Liver (tissue), 9 donors: ENCODE data around the gene BRAF. TPM values are rescaled to one million over a fixed set of nuclear protein-coding genes. Genes with fewer than 3 reads are reported as not detected.
"Not testable (repeated sequence)": the region's sequence is repeated elsewhere in the genome, so short reads cannot be mapped to it uniquely, and the experiment has no call there.

Experiments
- DNase-seq: peaks from one replicate; pipeline ENCODE4 v3.0.0-alpha.2; 2017; ENCODE audit warnings: low spot score
- H3K27ac ChIP-seq, 2 donors: one replicate each; pipeline ENCODE4 v1.7.0; 2013; ENCODE audit warnings: inconsistent platforms in 2 of 2, low read length in 2 of 2, control low read depth in 1 of 2, low read depth in 1 of 2, mild to moderate bottlenecking in 1 of 2
- H3K27me3 ChIP-seq, 4 donors: one replicate each; pipeline versions ENCODE4 v1.6.1 to v1.7.0; 2013; ENCODE audit warnings: low read length in 3 of 4, inconsistent platforms in 1 of 4, mild to moderate bottlenecking in 1 of 4, moderate library complexity in 1 of 4; ENCODE audit not compliant: control insufficient read depth in 4 of 4, insufficient read depth in 4 of 4
- H3K36me3 ChIP-seq, 4 donors: one replicate each; pipeline versions ENCODE4 v1.6.1 to v1.7.0; 2013; ENCODE audit warnings: low read length in 3 of 4, mild to moderate bottlenecking in 3 of 4, low read depth in 1 of 4, moderate library complexity in 1 of 4; ENCODE audit not compliant: control insufficient read depth in 4 of 4, insufficient read depth in 3 of 4
- H3K4me1 ChIP-seq, 4 donors: one replicate each; pipeline versions ENCODE4 v1.6.1 to v1.7.0; 2013; ENCODE audit warnings: low read length in 3 of 4, mild to moderate bottlenecking in 3 of 4, moderate library complexity in 1 of 4; ENCODE audit not compliant: control insufficient read depth in 4 of 4, insufficient read depth in 4 of 4
- H3K4me3 ChIP-seq, 3 donors: one replicate each; pipeline versions ENCODE4 v1.6.1 to v1.7.0; 2013; ENCODE audit warnings: low read length in 3 of 3, control low read depth in 1 of 3, low read depth in 1 of 3, mild to moderate bottlenecking in 1 of 3
- H3K9ac ChIP-seq, 2 donors: one replicate each; pipeline ENCODE4 v1.7.0; 2013; ENCODE audit warnings: low read length in 2 of 2, mild to moderate bottlenecking in 2 of 2, moderate library complexity in 2 of 2, control low read depth in 1 of 2, low read depth in 1 of 2
- H3K9me3 ChIP-seq, 4 donors: one replicate each; pipeline versions ENCODE4 v1.6.1 to v1.7.0; 2013; ENCODE audit warnings: low read length in 3 of 4; ENCODE audit not compliant: control insufficient read depth in 4 of 4
- FOXA1 ChIP-seq: IDR thresholded peaks from 2 replicates; pipeline ENCODE4 v1.6.1; 2016; ENCODE audit warnings: antibody characterized with exemption
- FOXA2 ChIP-seq: IDR thresholded peaks from 2 replicates; pipeline ENCODE4 v1.6.1; 2016; ENCODE audit warnings: antibody characterized with exemption
- GABPA ChIP-seq, 2 donors: IDR thresholded peaks in 1 of 2; conservative IDR thresholded peaks in 1 of 2; 2 replicates each; pipeline ENCODE4 v1.6.1; 2016; ENCODE audit warnings: antibody characterized with exemption in 2 of 2, mild to moderate bottlenecking in 1 of 2, moderate library complexity in 1 of 2
- HNF4A ChIP-seq, 2 donors: conservative IDR thresholded peaks; 2 replicates each; pipeline ENCODE4 v1.6.1; 2016; ENCODE audit warnings: antibody characterized with exemption in 2 of 2, mild to moderate bottlenecking in 2 of 2
- HNF4G ChIP-seq: IDR thresholded peaks from 2 replicates; pipeline ENCODE4 v1.6.1; 2016; ENCODE audit warnings: antibody characterized with exemption
- JUND ChIP-seq, 2 donors: IDR thresholded peaks; 2 replicates each; pipeline ENCODE4 v1.6.1; 2016; ENCODE audit warnings: antibody characterized with exemption in 2 of 2
- NR2F2 ChIP-seq: IDR thresholded peaks from 2 replicates; pipeline ENCODE4 v1.6.1; 2016; ENCODE audit warnings: antibody characterized with exemption
- RAD21 ChIP-seq, 2 donors: IDR thresholded peaks; 2 replicates each; pipeline ENCODE4 v1.6.1; 2016; ENCODE audit warnings: antibody characterized with exemption in 2 of 2, mild to moderate bottlenecking in 2 of 2
- RXRA ChIP-seq, 2 donors: IDR thresholded peaks; 2 replicates each; pipeline ENCODE4 v1.6.1; 2017 to 2018; ENCODE audit warnings: antibody characterized with exemption in 2 of 2, mild to moderate bottlenecking in 1 of 2
- SP1 ChIP-seq: IDR thresholded peaks from 2 replicates; pipeline ENCODE4 v1.6.1; 2018; ENCODE audit warnings: antibody characterized with exemption, mild to moderate bottlenecking
- TAF1 ChIP-seq: conservative IDR thresholded peaks from 2 replicates; pipeline ENCODE4 v1.6.1; 2016; ENCODE audit warnings: antibody characterized with exemption, mild to moderate bottlenecking
- YY1 ChIP-seq: IDR thresholded peaks from 2 replicates; pipeline ENCODE4 v1.6.1; 2016; ENCODE audit warnings: antibody characterized with exemption, mild to moderate bottlenecking
- WGBS: extraction: QIAGEN DNeasy Blood & Tissue Kit; methylation state at CpG from one replicate; pipeline ENCODE4 v1.1.7; 2013; 5-methylcytosine and 5-hydroxymethylcytosine counted together
- polyA plus RNA-seq, 2 donors: library from polyadenylated mRNA; stranded (reverse) in 1 of 2; unstranded in 1 of 2; fragments of 200-250 nt in 1 of 2; fragments of >200 nt in 1 of 2; fragmentation: Nextera tagmentation in 1 of 2; extraction: Ambion mirVana in 1 of 2; gene quantifications; one replicate each; pipeline versions ENCODE4 v1.2.1 to v1.2.3, GENCODE V29; 2013 to 2015
- total RNA-seq, 2 donors: library from RNA; depleted of rRNA; stranded (reverse); fragments of >200 nt; gene quantifications; one replicate each; pipeline ENCODE4 v1.2.3, GENCODE V29; 2014
- TF ChIP-seq, protein P1 (sequence below): IDR thresholded peaks from 2 replicates; pipeline ENCODE4 v1.6.1; 2016; ENCODE audit warnings: antibody characterized with exemption, mild to moderate bottlenecking
- TF ChIP-seq, protein P2 (sequence below): IDR thresholded peaks from 2 replicates; pipeline ENCODE4 v1.6.1; 2016; ENCODE audit warnings: antibody characterized with exemption
- TF ChIP-seq, protein P3 (sequence below): IDR thresholded peaks from 2 replicates; pipeline ENCODE4 v1.6.1; 2016; ENCODE audit warnings: antibody characterized with exemption
- donor health status: healthy.
- donor health status: healthy.
- donor health status: healthy.
- donor health status: healthy.
- donor health status: healthy.

The BRAF gene
- total and polyA plus RNA-seq, 4 donors = 2.6 to 21.9 (median 14.0) TPM

DNA sequence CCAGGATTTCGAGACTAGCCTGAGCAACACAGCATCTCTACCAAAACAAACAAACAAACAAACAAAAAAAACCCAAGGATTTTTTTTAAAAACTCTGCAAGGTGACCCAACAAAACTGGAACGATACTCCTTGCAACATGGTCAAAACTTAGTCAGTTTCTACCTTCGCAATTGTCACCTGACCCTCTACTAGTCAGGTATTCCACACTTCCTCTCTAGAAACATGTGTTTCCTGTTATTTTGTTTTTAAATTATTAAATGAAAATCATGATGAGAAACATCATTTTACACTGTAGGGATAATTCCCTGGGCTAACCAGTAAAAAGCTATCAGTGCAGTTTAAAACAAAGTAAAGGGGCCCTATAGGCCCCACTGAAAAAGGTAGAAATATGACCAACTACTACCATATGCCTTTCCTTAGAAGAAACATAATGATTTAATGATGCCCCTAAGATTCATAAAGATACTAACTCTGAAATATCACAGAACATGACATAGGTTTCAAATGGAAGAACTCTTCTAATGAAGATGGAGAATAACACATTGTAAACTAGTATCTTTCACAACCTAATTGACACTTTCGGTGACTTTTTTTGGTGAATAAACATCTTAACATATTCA, 8.7 kb downstream of the BRAF start (continued):
- TF ChIP-seq, protein P1, sequence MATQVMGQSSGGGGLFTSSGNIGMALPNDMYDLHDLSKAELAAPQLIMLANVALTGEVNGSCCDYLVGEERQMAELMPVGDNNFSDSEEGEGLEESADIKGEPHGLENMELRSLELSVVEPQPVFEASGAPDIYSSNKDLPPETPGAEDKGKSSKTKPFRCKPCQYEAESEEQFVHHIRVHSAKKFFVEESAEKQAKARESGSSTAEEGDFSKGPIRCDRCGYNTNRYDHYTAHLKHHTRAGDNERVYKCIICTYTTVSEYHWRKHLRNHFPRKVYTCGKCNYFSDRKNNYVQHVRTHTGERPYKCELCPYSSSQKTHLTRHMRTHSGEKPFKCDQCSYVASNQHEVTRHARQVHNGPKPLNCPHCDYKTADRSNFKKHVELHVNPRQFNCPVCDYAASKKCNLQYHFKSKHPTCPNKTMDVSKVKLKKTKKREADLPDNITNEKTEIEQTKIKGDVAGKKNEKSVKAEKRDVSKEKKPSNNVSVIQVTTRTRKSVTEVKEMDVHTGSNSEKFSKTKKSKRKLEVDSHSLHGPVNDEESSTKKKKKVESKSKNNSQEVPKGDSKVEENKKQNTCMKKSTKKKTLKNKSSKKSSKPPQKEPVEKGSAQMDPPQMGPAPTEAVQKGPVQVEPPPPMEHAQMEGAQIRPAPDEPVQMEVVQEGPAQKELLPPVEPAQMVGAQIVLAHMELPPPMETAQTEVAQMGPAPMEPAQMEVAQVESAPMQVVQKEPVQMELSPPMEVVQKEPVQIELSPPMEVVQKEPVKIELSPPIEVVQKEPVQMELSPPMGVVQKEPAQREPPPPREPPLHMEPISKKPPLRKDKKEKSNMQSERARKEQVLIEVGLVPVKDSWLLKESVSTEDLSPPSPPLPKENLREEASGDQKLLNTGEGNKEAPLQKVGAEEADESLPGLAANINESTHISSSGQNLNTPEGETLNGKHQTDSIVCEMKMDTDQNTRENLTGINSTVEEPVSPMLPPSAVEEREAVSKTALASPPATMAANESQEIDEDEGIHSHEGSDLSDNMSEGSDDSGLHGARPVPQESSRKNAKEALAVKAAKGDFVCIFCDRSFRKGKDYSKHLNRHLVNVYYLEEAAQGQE = no peak
- TF ChIP-seq HNF4G (no peak), FOXA1 (no peak), FOXA2 (no peak), GABPA (IDR thresholded peaks at IDR 0.05 in 1 of 2, conservative IDR thresholded peaks at IDR 0.05 in 1 of 2) (no peak), YY1 (no peak), NR2F2 (no peak), RXRA (IDR thresholded peaks at IDR 0.05) (no peak), TAF1 (no peak), JUND (IDR thresholded peaks at IDR 0.05) (no peak), SP1 (no peak), HNF4A (conservative IDR thresholded peaks at IDR 0.05) (no peak), RAD21 (IDR thresholded peaks at IDR 0.05) (no peak)
- TF ChIP-seq, protein P2, sequence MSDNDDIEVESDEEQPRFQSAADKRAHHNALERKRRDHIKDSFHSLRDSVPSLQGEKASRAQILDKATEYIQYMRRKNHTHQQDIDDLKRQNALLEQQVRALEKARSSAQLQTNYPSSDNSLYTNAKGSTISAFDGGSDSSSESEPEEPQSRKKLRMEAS = no peak
- TF ChIP-seq, protein P3, sequence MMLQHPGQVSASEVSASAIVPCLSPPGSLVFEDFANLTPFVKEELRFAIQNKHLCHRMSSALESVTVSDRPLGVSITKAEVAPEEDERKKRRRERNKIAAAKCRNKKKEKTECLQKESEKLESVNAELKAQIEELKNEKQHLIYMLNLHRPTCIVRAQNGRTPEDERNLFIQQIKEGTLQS = no peak

DNA sequence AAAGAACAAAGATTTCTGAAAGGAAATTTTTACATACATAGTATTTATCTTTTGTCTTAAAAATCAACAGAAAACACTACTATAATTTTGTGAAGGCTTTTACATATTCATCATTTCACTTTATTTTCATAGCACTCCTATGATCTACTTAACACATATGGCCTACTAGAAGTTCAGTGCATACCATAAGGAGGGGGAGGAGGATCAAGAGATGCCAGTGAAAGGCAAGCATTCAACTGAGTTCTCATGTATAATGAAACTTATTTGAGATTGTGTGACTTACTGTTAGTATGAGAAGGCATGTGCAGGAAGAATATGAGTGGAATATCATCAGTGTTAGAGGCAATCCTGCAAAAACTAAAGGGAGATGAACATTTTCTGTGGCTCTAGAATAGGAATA, 10.6 kb downstream of the BRAF start:
- Histone ChIP-seq H3K4me1 (peaks cover 5 to 17% (median 11%) of the 10 kb centered on the region in 4 donors), H3K4me3 (no peak overlapping the region), H3K27ac (no peak overlapping the region), H3K9ac (no peak overlapping the region), H3K27me3 (no peaks in the 10 kb centered on the region), H3K36me3 (no peaks in the 10 kb centered on the region), H3K9me3 (no peaks in the 10 kb centered on the region)
- TF ChIP-seq FOXA2 (no peak), NR2F2 (no peak), HNF4G (no peak)
- no peak for DNase-seq

GRCh38 chr7:140913596-140913928, 11.2 kb downstream of the BRAF start:
- not testable (repeated sequence) for DNase-seq, H3K36me3 ChIP-seq, H3K27me3 ChIP-seq, H3K9ac ChIP-seq, H3K9me3 ChIP-seq, H3K4me3 ChIP-seq, H3K27ac ChIP-seq
- H3K4me1 ChIP-seq = peaks cover 5 to 17% (median 11%) of the 10 kb centered on the region in 4 donors
- WGBS = 69% methylated on average over 5 of the region's 5 CpGs
